UCSD-AML1 (cell line): Measurements from ENCODE around the gene SATB2.

Source experiments
- DNase-seq: peaks from one replicate; lab custom pipeline; 2025; ENCODE audit not compliant: unreplicated experiment; lab: John Stamatoyannopoulos, UW

Gene SATB2

DNA sequence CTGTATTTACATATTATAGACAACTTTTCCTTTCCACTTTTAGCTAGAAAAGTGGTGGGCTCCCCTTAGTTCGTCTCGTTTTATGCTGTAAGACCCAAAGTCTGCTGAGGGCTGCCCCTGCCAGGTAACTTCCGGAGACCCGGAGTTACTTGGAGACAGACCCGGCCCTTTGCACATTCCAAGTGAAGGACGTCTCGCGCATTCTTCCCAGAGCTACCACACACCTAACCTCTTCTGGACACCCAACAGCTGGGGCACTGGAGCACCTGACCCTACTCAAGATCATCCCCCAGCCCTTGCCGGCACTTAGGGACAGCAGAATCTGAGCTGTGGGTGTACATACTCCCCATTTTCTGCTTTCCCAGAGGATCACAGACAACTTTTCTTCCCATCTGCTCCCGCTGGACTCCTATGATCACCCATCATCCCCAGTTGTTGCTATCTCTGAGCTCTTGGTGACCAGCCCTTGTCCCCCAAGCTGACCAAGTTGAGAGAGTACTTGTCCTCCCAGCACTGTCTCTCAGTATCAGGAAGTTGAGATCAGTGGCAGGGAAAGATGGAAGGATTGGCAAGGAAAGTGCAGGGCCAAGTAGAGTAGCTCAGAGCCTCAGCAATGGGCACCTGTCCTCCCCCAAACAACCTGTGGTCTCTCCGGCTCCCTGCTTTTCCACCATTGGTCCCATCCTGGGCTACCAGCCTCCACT is 8.4 kb upstream of the SATB2 start:
- DNase-seq, result no peak

- no peak for DNase-seq
These were observed 7.7 kb upstream of the SATB2 start for GRCh38 chr2:199465390-199465789.

- DNase-seq, result no peak
These were observed 7.0 kb upstream of the SATB2 start for GRCh38 chr2:199464606-199465352.

GRCh38 chr2:199463708-199464605 is 6.2 kb upstream of the SATB2 start:
- no peak for DNase-seq

- DNase-seq, result peak; percentile 74
These were observed 5.4 kb upstream of the SATB2 start for GRCh38 chr2:199462956-199463692.

DNA sequence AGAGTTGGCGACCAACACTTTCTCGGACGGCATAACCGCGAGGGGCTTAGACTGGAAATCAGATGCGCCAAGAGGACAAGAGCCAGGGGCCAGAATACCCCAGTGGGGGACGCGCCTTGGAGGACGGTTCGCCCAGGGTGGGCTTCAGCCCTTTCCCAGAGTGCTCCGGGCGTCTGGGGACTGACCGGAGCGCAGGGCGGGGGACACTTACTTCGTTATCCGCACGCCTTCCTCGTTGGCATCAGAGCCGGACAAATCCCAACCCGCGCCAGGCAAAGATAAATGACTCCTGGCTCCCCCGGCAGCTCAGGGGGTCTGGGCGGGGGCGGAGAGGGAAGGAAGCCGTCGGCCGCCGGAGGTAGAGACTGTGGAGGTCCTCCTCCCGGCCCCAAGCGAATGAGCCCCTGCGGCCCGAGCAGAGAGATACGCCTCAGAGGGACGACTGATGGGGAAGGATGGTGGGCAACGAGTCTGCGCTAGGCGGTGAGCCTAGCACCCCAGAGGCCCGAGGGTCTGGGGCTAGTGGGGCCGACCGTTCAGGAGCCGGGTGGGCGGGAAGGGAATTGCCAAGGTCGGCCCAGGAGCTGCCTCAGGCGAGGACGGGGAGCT is 4.7 kb upstream of the SATB2 start:
- DNase-seq, result no peak

DNA sequence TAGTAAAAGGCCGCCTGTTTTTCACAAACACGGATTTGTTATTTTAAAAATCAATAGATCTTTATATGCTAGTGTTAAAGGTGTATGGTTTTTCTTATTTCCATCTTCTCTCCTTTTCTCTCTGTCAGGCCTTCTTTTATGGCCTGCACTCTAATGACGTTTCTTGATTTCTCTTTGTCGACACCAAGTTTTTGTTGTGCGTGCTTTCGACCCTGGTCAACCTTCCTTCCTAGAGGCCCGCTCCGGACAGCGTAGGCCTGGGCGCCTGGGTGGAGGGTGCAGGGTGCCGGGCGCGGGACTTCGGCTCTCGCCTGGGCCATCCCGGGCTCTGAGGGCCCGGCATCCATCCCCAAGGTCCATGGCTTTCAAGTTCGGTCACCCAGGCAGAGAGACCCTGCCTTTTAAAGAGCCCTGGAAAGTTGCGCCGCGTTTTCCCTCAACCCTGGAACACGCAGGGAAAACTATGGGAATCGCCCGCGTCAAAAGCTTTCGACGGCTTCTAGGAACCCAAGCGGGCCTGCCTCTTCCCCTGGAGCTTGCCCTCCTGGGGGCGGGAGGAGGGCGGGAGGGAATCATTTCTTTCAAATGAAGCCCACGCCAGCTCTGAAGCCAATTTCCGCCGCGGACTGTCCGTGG is 4.1 kb upstream of the SATB2 start:
- DNase-seq, result no peak

- DNase-seq, result no peak
These were observed 3.3 kb upstream of the SATB2 start for GRCh38 chr2:199460846-199461710.

GRCh38 chr2:199460101-199460671 is 2.4 kb upstream of the SATB2 start:
- DNase-seq, result no peak

DNA sequence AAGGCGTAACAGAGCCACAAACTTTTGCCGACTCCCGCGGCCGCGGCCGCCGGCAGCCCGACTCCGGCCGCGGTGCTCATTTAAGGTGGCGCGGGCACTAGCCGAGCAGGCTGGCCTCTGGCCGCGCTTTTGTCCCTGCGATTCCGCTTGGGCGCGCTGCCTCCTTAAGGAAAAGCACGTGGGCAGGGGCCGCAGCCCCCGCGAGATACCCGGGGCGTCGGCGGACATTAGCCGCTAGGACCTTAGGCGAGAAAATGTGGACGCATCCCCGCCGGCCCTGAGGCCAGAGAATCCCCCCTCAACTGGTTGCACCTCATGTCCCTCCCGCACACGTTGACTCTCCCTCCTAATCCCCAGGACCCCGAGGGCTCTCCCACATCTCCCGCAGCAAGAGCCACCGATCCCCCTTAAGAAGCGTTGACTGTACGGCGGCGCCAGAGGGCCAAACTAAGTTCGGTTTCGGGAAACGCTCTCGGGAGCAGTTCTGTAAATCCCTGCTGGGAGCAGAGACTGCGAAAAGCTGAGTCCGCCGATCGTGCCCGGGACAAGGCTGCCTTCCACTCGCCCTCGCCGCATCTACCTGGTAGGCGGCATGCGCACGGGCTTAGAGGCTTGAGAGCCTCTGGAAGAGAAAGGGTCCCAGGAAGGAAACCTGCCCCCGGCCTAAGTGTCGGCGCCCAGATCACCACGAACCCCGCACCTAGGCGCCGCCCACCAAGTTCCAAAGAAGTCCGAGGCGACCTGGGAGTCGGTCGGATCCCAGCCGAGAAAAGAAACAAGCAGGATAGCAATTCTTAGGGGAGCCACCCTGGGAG is 1.8 kb upstream of the SATB2 start:
- DNase-seq, result peak; percentile 81

DNA sequence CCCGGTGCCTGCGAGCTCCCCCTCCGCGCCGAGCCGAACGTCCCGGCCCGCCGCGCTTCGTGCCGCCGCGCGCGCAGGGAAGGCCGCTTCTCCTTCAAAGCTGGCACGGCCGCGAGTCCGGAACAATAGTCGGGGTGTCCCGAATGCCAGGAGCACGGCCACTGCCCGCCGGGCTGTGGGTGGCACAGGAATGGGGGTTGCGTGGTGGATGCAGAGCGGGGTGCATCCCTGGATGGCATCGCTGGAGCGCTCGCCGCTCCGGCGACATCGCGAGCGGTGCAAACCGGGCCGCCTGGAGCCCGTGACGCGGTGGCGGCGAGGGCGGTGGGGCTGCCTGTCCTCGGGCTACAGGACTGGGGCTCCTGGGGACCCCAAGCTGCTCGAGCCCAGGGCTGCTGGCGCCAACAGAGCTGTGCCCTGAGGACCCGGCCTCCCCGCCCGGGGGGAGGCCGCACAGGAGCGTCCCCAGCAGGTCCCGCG is 1.1 kb upstream of the SATB2 start:
- no peak for DNase-seq

DNA sequence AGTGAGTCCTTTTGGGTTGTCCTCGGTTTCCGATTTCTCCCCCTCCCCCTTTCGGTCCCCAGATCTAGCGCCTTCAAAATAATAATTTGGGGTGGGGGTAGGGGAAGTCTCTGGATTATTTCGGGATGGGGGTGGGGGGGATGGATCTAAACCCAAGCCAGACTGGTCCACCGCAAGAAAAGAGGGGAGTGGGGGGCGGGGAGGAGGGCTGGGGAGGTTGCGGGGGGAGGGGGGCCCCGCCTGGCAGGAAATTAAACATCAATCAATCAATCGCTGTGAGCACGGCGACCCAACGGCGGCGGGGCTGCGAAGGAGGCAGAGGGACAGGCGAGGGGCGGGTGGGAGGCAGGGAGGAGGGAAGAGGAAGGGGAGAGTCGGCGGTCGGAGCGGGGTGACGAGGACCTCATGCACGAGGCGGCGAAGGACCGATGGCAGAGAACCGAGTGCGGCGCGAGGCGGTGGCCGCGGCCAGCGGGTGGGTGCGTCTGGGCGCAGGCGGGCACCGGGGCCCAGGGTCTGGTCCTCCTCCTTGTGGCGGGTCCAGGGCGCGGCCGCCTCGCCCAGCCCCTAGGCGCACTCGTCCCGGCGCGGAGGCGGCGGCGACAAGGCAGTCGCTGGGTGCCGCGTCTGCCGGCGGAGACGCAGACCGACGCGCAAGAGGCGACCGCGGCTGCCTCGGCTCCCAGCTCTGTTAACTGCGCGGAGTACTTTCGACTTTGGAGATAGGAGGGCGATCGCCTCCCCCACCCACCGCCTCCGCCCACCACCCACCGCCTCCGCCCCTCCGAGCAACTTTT is 468 bp upstream of the SATB2 start:
- peak; percentile 40 for DNase-seq

GRCh38 chr2:199456383-199457146 is 1.2 kb downstream of the SATB2 start:
- no peak for DNase-seq

- no peak for DNase-seq
These were observed 2.0 kb downstream of the SATB2 start for GRCh38 chr2:199455545-199456382.

DNA sequence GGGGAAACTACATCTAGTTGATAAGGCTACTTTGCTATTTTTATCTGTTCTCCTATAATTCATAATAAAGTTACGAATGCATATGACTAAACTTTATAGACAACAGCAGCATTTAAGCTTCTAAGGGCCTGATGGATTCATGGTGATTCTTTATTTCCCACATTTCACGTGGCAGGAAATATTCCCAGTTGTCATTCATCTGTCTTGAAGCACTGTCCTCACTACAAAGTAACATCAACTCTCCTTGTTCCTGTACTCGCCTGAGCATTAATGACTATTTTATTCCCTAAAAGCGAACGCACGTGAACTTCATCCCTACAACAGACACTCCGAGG is 2.6 kb downstream of the SATB2 start:
- no peak for DNase-seq

DNA sequence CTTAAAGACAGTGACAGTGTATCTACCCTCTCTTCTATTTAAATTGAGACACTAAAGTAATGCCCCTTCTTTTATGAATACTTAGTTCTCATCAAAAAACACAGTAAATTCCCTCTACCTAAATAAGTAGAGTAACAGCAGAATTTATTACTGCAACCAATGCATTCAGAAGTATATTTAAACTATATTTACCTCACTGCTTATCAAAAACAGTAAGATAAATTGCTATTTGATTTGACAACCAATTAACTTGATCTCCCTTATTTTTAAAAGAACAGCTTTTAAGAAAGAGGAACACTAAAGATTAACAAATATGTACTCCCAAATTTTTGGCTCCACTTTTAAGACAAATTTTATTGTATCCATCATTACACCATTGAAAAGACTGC is 4.8 kb downstream of the SATB2 start:
- DNase-seq, result no peak
